CD4-positive, alpha-beta T cell (primary cell): Measurements from ENCODE around the gene ANKS3. TPM values are rescaled to one million over a fixed set of nuclear protein-coding genes. Genes with fewer than 3 reads are reported as not detected.
A peak's percentile ranks its signal among the peaks of the same experiment; 100 is the strongest.

Experiments
- ATAC-seq: fragments of 200-7000 bp; cut with Tn5 transposase; one replicate; pipeline ENCODE4 v1.10.0; 2022; ENCODE audit warnings: mild to moderate bottlenecking; ENCODE audit not compliant: poor library complexity
- CTCF ChIA-PET: fragments of 350-600 bp; sonication (Branson Sonifier 250); formaldehyde crosslinking; loops from one replicate; lab custom pipeline; 2021; ENCODE audit warnings: antibody characterized with exemption, inconsistent platforms; lab: Charles Lee
- POLR2A ChIA-PET: fragments of 350-600 bp; sonication (Branson Sonifier 250); formaldehyde crosslinking; loops from one replicate; lab custom pipeline; 2021; ENCODE audit warnings: antibody characterized with exemption, inconsistent platforms; lab: Charles Lee
- DNase-seq, 14 experiments: peaks; one replicate each; pipeline ENCODE4 v3.0.0-alpha.2; 2013 to 2020; ENCODE audit warnings: mixed read lengths in 2 of 14
- H3K27ac ChIP-seq, 2 donors: one replicate each; pipeline versions ENCODE4 v1.5.1 to v1.7.0; 2013; ENCODE audit warnings: low read length in 2 of 2, low read depth in 1 of 2, mild to moderate bottlenecking in 1 of 2
- H3K27me3 ChIP-seq, 2 experiments: 1 replicate in 1 of 2; 2 replicates in 1 of 2; pipeline versions ENCODE4 v1.6.1 to v1.7.0; 2013; ENCODE audit warnings: low read length in 2 of 2, control low read depth in 1 of 2, mild to moderate bottlenecking in 1 of 2, moderate library complexity in 1 of 2; ENCODE audit not compliant: insufficient read depth in 2 of 2, control insufficient read depth in 1 of 2
- H3K36me3 ChIP-seq: one replicate; pipeline ENCODE4 v1.6.1; 2013; ENCODE audit warnings: low read length, control low read depth; ENCODE audit not compliant: insufficient read depth
- H3K4me1 ChIP-seq: one replicate; pipeline ENCODE4 v1.6.1; 2013; ENCODE audit warnings: low read length, control low read depth; ENCODE audit not compliant: insufficient read depth
- H3K4me3 ChIP-seq: one replicate; pipeline ENCODE4 v1.5.1; 2013; ENCODE audit warnings: mild to moderate bottlenecking, low read length, moderate library complexity
- H3K9me3 ChIP-seq, 2 experiments: 1 replicate in 1 of 2; 2 replicates in 1 of 2; pipeline versions ENCODE4 v1.6.1 to v1.7.0; 2013; ENCODE audit warnings: low read length in 2 of 2, mild to moderate bottlenecking in 2 of 2, control low read depth in 1 of 2, moderate library complexity in 1 of 2; ENCODE audit not compliant: control insufficient read depth in 1 of 2, insufficient read depth in 1 of 2
- H3K27ac Mint-ChIP-seq: one replicate; pipeline ENCODE4 v1.8.0; 2020; ENCODE audit warnings: mixed read lengths
- H3K27me3 Mint-ChIP-seq: one replicate; pipeline ENCODE4 v1.8.0; 2021; ENCODE audit warnings: mixed read lengths
- H3K36me3 Mint-ChIP-seq: one replicate; pipeline ENCODE4 v1.8.0; 2021; ENCODE audit warnings: low read depth, mixed read lengths
- H3K4me1 Mint-ChIP-seq: one replicate; pipeline ENCODE4 v1.8.0; 2021; ENCODE audit warnings: low read depth, mixed read lengths
- H3K4me3 Mint-ChIP-seq: one replicate; pipeline ENCODE4 v1.8.0; 2020; ENCODE audit warnings: mild to moderate bottlenecking, mixed read lengths
- H3K9me3 Mint-ChIP-seq: one replicate; pipeline ENCODE4 v1.8.0; 2020; ENCODE audit warnings: mixed read lengths
- CTCF ChIP-seq: fragments of 200-600 bp; IDR thresholded peaks from one replicate; pipeline ENCODE4 v1.8.0; 2022; ENCODE audit warnings: antibody characterized with exemption, mild to moderate bottlenecking
- intact Hi-C, 2 experiments: fragments of 100-400 bp; cut with DNase I in 1 of 2; cut with micrococcal nuclease in 1 of 2; formaldehyde crosslinking; loops; one replicate each; pipeline versions ENCODE4 v1.15.1 to v1.9.0; 2023 to 2025; cut with DNase I, micrococcal nuclease
- total RNA-seq, 174 experiments: library from RNA in 2 of 174; stranded (reverse) in 2 of 174; gene quantifications; one replicate each; pipeline ENCODE4 v1.2.3 and lab custom pipeline; 2021 to 2026

ANKS3 gene
- total RNA-seq, 2 experiments from 2014 or later, result 13.5 TPM

- no peak overlapping the region for H3K27ac ChIP-seq
- H3K4me1 ChIP-seq, result peaks cover 25% of the 10 kb centered on the region
- H3K9me3 ChIP-seq, result no peaks in the 10 kb centered on the region
- peaks cover 25% of the 10 kb centered on the region for H3K36me3 ChIP-seq
- H3K27me3 Mint-ChIP-seq, result no peaks in the 10 kb centered on the region
- intact Hi-C loops, result loop anchor here in 1 of 2 experiments (5.0 to 10.0 kb wide), 5 partner anchors 39 to 404 kb away; partner anchors contain the start of genes DNAJA3, EEF2KMT, HMOX2 and NAGPA
- H3K4me3 Mint-ChIP-seq, result peak overlapping the region; percentile 81
- no peak for TF ChIP-seq CTCF
- H3K27me3 ChIP-seq, result no peaks in the 10 kb centered on the region
- no peak overlapping the region for H3K4me3 ChIP-seq
- H3K9me3 Mint-ChIP-seq, result no peaks in the 10 kb centered on the region
- peaks cover 7% of the 10 kb centered on the region for H3K4me1 Mint-ChIP-seq
- POLR2A ChIA-PET, result interaction anchor here (0.8 to 2.0 kb wide), 2 partner anchors 43 to 67 kb away, joined by 5 to 11 read pairs; partner anchors contain the start of genes ANKS3, DNAAF8 and MGRN1
- H3K27ac Mint-ChIP-seq, result peak overlapping the region; percentile 44
- CTCF ChIA-PET, result no interaction called here
- no peak for ATAC-seq
- peak in 1 of 14 experiments; percentile 24 for DNase-seq
- H3K36me3 Mint-ChIP-seq, result peaks cover 25% of the 10 kb centered on the region
Observed at GRCh38 chr16:4690946-4691665, 43.0 kb downstream of the ANKS3 start.

GRCh38 chr16:4689864-4690704, 44.0 kb downstream of the ANKS3 start:
- H3K4me1 ChIP-seq, result peaks cover 22% of the 10 kb centered on the region
- ATAC-seq, result no peak
- peaks cover 25% of the 10 kb centered on the region for H3K36me3 Mint-ChIP-seq
- H3K4me1 Mint-ChIP-seq, result peaks cover 7% of the 10 kb centered on the region
- no peaks in the 10 kb centered on the region for H3K27me3 Mint-ChIP-seq
- POLR2A ChIA-PET, result no interaction called here
- H3K4me3 Mint-ChIP-seq, result no peak overlapping the region
- no peaks in the 10 kb centered on the region for H3K27me3 ChIP-seq
- CTCF ChIA-PET, result no interaction called here
- no peak overlapping the region for H3K27ac ChIP-seq
- no peak overlapping the region for H3K4me3 ChIP-seq
- DNase-seq, result peak in 1 of 14 experiments; percentile 40
- H3K9me3 Mint-ChIP-seq, result no peaks in the 10 kb centered on the region
- H3K27ac Mint-ChIP-seq, result no peak overlapping the region
- intact Hi-C loops, result loop anchor here in 1 of 2 experiments (5.0 to 10.0 kb wide), 5 partner anchors 38 to 405 kb away; partner anchors contain the start of genes DNAJA3, EEF2KMT, HMOX2 and NAGPA
- H3K36me3 ChIP-seq, result peaks cover 22% of the 10 kb centered on the region
- H3K9me3 ChIP-seq, result no peaks in the 10 kb centered on the region
- no peak for TF ChIP-seq CTCF

- ATAC-seq (no peak), DNase-seq (peak in 1 of 14 experiments; percentile 19)
- peaks cover 7% of the 10 kb centered on the region for H3K4me1 Mint-ChIP-seq
- H3K27ac Mint-ChIP-seq, result no peak overlapping the region
- Histone ChIP-seq H3K27me3 (no peaks in the 10 kb centered on the region), H3K4me3 (no peak overlapping the region), H3K9me3 (no peaks in the 10 kb centered on the region), H3K36me3 (peaks cover 28% of the 10 kb centered on the region), H3K27ac (no peak overlapping the region), H3K4me1 (peaks cover 13% of the 10 kb centered on the region)
- ChIA-PET POLR2A (no interaction called here), CTCF (no interaction called here)
- H3K36me3 Mint-ChIP-seq, result peaks cover 31% of the 10 kb centered on the region
- no peak for TF ChIP-seq CTCF
- H3K4me3 Mint-ChIP-seq, result no peak overlapping the region
- H3K27me3 Mint-ChIP-seq, result no peaks in the 10 kb centered on the region
- no peaks in the 10 kb centered on the region for H3K9me3 Mint-ChIP-seq
- intact Hi-C loops, result no loop called here
Observed at GRCh38 chr16:4689091-4689671, 44.9 kb downstream of the ANKS3 start.
